Measurements from ENCODE around the gene MSMB. TPM values are rescaled to one million over a fixed set of nuclear protein-coding genes. Genes with fewer than 3 reads are reported as not detected.

MSMB gene
- total and polyA plus RNA-seq, 9 of the 15 experiments (the other 6 are each of a cell fraction or from before 2014, with no cell fraction given) = 0.21 to 0.60 TPM; not detected in 7

DNA sequence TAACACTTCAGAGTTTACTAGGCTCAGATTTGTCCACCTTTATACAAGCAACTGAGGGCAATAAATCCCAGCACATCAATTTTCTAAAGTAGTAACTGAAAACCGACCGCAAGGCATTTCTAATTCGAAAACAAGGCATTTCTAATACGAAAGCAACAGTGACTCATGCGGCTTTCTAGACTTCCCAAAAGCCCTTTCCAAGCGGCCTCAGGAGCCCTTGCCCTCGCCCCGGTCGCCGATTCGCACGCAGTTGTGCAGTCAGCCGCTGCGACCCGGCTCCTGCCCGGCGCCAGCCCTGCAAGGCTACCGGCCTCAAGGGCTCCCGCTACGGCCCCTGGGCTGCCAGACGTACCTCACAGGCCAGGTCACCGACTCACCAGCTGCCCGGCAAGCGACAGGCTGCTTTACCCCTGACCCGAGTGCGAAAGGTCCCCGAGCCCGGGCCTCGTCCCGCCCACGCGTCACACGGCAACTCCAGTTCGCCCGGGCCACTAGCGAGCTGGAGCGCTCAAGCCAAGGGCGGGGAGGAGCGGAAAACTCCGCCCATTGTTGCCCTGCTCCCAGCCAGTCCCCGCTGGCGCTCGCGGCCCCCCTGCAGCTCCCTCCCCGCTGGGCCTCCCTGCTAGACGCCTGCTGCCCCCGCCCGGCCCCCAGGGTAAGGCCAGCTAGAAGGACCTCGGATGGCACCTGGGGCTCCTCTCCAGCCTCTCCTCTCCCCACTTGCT lies 22.9 kb downstream of the MSMB start (continued):
- TF ChIP-seq, protein P1, sequence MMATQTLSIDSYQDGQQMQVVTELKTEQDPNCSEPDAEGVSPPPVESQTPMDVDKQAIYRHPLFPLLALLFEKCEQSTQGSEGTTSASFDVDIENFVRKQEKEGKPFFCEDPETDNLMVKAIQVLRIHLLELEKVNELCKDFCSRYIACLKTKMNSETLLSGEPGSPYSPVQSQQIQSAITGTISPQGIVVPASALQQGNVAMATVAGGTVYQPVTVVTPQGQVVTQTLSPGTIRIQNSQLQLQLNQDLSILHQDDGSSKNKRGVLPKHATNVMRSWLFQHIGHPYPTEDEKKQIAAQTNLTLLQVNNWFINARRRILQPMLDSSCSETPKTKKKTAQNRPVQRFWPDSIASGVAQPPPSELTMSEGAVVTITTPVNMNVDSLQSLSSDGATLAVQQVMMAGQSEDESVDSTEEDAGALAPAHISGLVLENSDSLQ (IDR thresholded peaks at IDR 0.05) = peak; percentile 55; the same call in 1 of the 2 replicates
- TF ChIP-seq MEIS2 (IDR thresholded peaks at IDR 0.05; ENCODE audit: partially characterized antibody) = no peak
- peak; percentile 94 for TF ChIP-seq TFAP4 (CRISPR knock-in tag; IDR thresholded peaks at IDR 0.05; ENCODE audit: borderline replicate concordance)
- peak; percentile 87 for TF ChIP-seq ZFX (CRISPR knock-in tag; IDR thresholded peaks at IDR 0.05)
- TF ChIP-seq ZNF77 (CRISPR knock-in tag; IDR thresholded peaks at IDR 0.05) = no peak
- no peak for TF ChIP-seq ZNF639 (CRISPR knock-in tag; conservative IDR thresholded peaks at IDR 0.05 in 1 of 2, IDR thresholded peaks at IDR 0.05 in 1 of 2)
- no peak for TF ChIP-seq ZSCAN29 (IDR thresholded peaks at IDR 0.05)
- TF ChIP-seq CSDE1 (IDR thresholded peaks at IDR 0.05) = no peak
- peak; percentile 40; the same call in 1 of the 2 replicates for TF ChIP-seq NCOA1 (IDR thresholded peaks at IDR 0.05; ENCODE audit: low read depth)
- TF ChIP-seq MLLT1 (IDR thresholded peaks at IDR 0.05) = peak in 1 of 2 experiments; percentile 57; a peak in 1 of 4 replicates
- TF ChIP-seq MTA3 (IDR thresholded peaks at IDR 0.05; ENCODE audit: borderline replicate concordance) = peak; percentile 85
- TF ChIP-seq ZNF551 (CRISPR knock-in tag; IDR thresholded peaks at IDR 0.05) = no peak
- TF ChIP-seq MTF1 (CRISPR knock-in tag; IDR thresholded peaks at IDR 0.05; ENCODE audit: borderline replicate concordance) = no peak
- TF ChIP-seq, protein P2, sequence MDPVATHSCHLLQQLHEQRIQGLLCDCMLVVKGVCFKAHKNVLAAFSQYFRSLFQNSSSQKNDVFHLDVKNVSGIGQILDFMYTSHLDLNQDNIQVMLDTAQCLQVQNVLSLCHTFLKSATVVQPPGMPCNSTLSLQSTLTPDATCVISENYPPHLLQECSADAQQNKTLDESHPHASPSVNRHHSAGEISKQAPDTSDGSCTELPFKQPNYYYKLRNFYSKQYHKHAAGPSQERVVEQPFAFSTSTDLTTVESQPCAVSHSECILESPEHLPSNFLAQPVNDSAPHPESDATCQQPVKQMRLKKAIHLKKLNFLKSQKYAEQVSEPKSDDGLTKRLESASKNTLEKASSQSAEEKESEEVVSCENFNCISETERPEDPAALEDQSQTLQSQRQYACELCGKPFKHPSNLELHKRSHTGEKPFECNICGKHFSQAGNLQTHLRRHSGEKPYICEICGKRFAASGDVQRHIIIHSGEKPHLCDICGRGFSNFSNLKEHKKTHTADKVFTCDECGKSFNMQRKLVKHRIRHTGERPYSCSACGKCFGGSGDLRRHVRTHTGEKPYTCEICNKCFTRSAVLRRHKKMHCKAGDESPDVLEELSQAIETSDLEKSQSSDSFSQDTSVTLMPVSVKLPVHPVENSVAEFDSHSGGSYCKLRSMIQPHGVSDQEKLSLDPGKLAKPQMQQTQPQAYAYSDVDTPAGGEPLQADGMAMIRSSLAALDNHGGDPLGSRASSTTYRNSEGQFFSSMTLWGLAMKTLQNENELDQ (CRISPR knock-in tag; IDR thresholded peaks at IDR 0.05; ENCODE audit: borderline replicate concordance) = no peak
- peak; percentile 49; the same call in 1 of the 2 replicates for TF ChIP-seq NCOR1 (IDR thresholded peaks at IDR 0.05)
- no peak for TF ChIP-seq ETV6 (IDR thresholded peaks at IDR 0.05; ENCODE audit: borderline replicate concordance in 1 of 2, low read depth in 2 of 2, low read length in 1 of 2)
- no peak for TF ChIP-seq ETV6 (CRISPR knock-in tag; IDR thresholded peaks at IDR 0.05; ENCODE audit: borderline replicate concordance)
- no peak for TF ChIP-seq TEAD2 (tag; IDR thresholded peaks at IDR 0.05)
- TF ChIP-seq USF2 (CRISPR knock-in tag; IDR thresholded peaks at IDR 0.05) = no peak
- no peak for TF ChIP-seq TAF9B (IDR thresholded peaks at IDR 0.05; ENCODE audit: partially characterized antibody)
